ENCODE data around the gene TOB2. TPM values are rescaled to one million over a fixed set of nuclear protein-coding genes. Genes with fewer than 3 reads are reported as not detected.

TOB2 gene
- total and polyA plus RNA-seq, 4 donors, result 9.8 to 17.1 (median 12.3) TPM

- peaks cover 7 to 37% (median 28%) of the 10 kb centered on the region in 4 donors for H3K4me1 ChIP-seq (ENCODE audit: control insufficient read depth in 4 of 4, insufficient read depth in 4 of 4, low read length in 3 of 4)
- no peak overlapping the region for H3K4me3 ChIP-seq (ENCODE audit: low read depth in 1 of 3, low read length in 3 of 3)
- no peak for TF ChIP-seq CTCF (IDR thresholded peaks at IDR 0.05; ENCODE audit: low read depth, low read length, missing input control)
- TF ChIP-seq TAF1 (conservative IDR thresholded peaks at IDR 0.05), result no peak
- TF ChIP-seq EGR1 (IDR thresholded peaks at IDR 0.05; ENCODE audit: low read depth in 2 of 2), result no peak
- no peak for TF ChIP-seq NR2F2 (IDR thresholded peaks at IDR 0.05)
- TF ChIP-seq RXRA (IDR thresholded peaks at IDR 0.05), result no peak
- no peak for TF ChIP-seq SP1 (IDR thresholded peaks at IDR 0.05)
- TF ChIP-seq GABPA (IDR thresholded peaks at IDR 0.05 in 1 of 2, conservative IDR thresholded peaks at IDR 0.05 in 1 of 2), result no peak
- TF ChIP-seq FOXA2 (IDR thresholded peaks at IDR 0.05), result no peak
- TF ChIP-seq JUND (IDR thresholded peaks at IDR 0.05), result no peak
- TF ChIP-seq HNF4G (IDR thresholded peaks at IDR 0.05), result no peak
- TF ChIP-seq ZBTB33 (IDR thresholded peaks at IDR 0.05), result no peak
- no peak for TF ChIP-seq HNF4A (conservative IDR thresholded peaks at IDR 0.05)
- no peak for TF ChIP-seq YY1 (IDR thresholded peaks at IDR 0.05)
- no peak for TF ChIP-seq FOXA1 (IDR thresholded peaks at IDR 0.05)
- TF ChIP-seq MAX (IDR thresholded peaks at IDR 0.05), result no peak
- TF ChIP-seq RAD21 (IDR thresholded peaks at IDR 0.05), result no peak
- no peak for TF ChIP-seq REST (IDR thresholded peaks at IDR 0.05)
- no peaks in the 10 kb centered on the region for H3K36me3 ChIP-seq (ENCODE audit: control insufficient read depth in 4 of 4, insufficient read depth in 3 of 4, low read depth in 1 of 4, low read length in 3 of 4)
- no peaks in the 10 kb centered on the region for H3K9me3 ChIP-seq (ENCODE audit: control insufficient read depth in 4 of 4, low read length in 3 of 4)
- H3K27me3 ChIP-seq (ENCODE audit: control insufficient read depth in 4 of 4, insufficient read depth in 4 of 4, low read length in 3 of 4), result no peaks in the 10 kb centered on the region
- DNase-seq (ENCODE audit: low spot score), result no peak
- H3K27ac ChIP-seq (ENCODE audit: low read depth in 1 of 2, low read length in 2 of 2), result no peak overlapping the region
- no peak overlapping the region for H3K9ac ChIP-seq (ENCODE audit: low read depth in 1 of 2, low read length in 2 of 2)
These were observed 40.2 kb downstream of the TOB2 start for GRCh38 chr22:41406410-41406809.

- DNase-seq (ENCODE audit: low spot score), result no peak
- peaks cover 5 to 29% (median 20%) of the 10 kb centered on the region in 4 donors for H3K4me1 ChIP-seq (ENCODE audit: control insufficient read depth in 4 of 4, insufficient read depth in 4 of 4, low read length in 3 of 4)
- WGBS, result 87% methylated on average over 8 of the region's 8 CpGs
- no peak overlapping the region for H3K4me3 ChIP-seq (ENCODE audit: low read depth in 1 of 3, low read length in 3 of 3)
- H3K27ac ChIP-seq (ENCODE audit: low read depth in 1 of 2, low read length in 2 of 2), result no peak overlapping the region
- TF ChIP-seq ATF3 (IDR thresholded peaks at IDR 0.05), result no peak
- TF ChIP-seq RAD21 (IDR thresholded peaks at IDR 0.05), result no peak
- no peak for TF ChIP-seq FOXA1 (IDR thresholded peaks at IDR 0.05)
- no peak for TF ChIP-seq CTCF (IDR thresholded peaks at IDR 0.05; ENCODE audit: low read depth, low read length, missing input control)
- no peak for TF ChIP-seq FOXA2 (IDR thresholded peaks at IDR 0.05)
- TF ChIP-seq RXRA (IDR thresholded peaks at IDR 0.05), result no peak
- TF ChIP-seq GABPA (IDR thresholded peaks at IDR 0.05 in 1 of 2, conservative IDR thresholded peaks at IDR 0.05 in 1 of 2), result no peak
- no peak for TF ChIP-seq TAF1 (conservative IDR thresholded peaks at IDR 0.05)
- TF ChIP-seq EGR1 (IDR thresholded peaks at IDR 0.05; ENCODE audit: low read depth in 2 of 2), result no peak
- TF ChIP-seq JUND (IDR thresholded peaks at IDR 0.05), result no peak
- no peaks in the 10 kb centered on the region for H3K36me3 ChIP-seq (ENCODE audit: control insufficient read depth in 4 of 4, insufficient read depth in 3 of 4, low read depth in 1 of 4, low read length in 3 of 4)
- no peaks in the 10 kb centered on the region for H3K27me3 ChIP-seq (ENCODE audit: control insufficient read depth in 4 of 4, insufficient read depth in 4 of 4, low read length in 3 of 4)
- no peaks in the 10 kb centered on the region for H3K9me3 ChIP-seq (ENCODE audit: control insufficient read depth in 4 of 4, low read length in 3 of 4)
- no peak overlapping the region for H3K9ac ChIP-seq (ENCODE audit: low read depth in 1 of 2, low read length in 2 of 2)
These were observed 41.0 kb downstream of the TOB2 start for GRCh38 chr22:41405588-41405987.

Data from liver (tissue), 9 donors.